C4-2B (cell line): ENCODE measurements around the gene PCSK6.

Experiments used
- H3K27ac ChIP-seq: fragments of 450-650 bp; 2 replicates; pipeline ENCODE4 v1.5.1; 2017
- CTCF ChIP-seq: fragments of 450-650 bp; conservative IDR thresholded peaks from 2 replicates; pipeline ENCODE4 v1.5.1; 2017; ENCODE audit warnings: mild to moderate bottlenecking
- ZFX ChIP-seq: fragments of 450-650 bp; IDR thresholded peaks from 2 replicates; pipeline ENCODE4 v1.6.1; 2017

PCSK6 gene

DNA sequence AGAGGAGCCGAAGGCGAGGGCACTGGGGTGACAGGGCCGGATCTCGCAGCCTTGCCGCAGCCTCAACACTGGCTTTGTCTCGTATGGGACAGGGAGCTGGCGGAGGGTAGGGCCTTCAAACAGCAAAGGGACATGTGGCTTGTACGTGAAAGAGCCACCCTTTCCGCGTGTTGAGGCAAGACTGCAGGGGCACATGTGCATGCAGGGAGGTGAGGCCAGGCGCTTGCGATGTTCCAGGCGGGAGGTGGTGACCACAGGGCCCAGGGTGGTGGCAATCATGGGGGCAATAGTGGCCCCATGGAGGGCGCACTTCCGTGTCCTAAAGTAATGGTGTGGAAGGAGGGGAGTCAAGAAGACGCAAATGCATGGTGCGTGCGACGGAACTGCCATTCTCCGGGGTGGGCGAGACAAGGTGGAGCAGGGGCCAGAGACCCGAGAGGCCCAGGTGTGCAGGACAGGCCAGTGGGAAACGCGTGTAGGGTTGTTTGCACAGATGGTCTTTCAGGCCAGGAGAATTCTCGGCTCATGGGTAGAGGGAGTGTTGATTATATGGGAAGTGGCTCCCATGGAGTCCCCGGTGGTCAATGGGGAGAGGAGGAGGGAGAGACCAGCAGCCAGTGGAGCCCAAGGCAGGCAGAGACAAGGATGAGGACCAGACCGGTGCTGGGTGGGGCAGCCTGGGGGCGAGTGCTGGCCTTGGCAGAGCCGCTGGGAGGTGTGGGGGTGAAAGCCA lies 45.8 kb upstream of the PCSK6 start:
- H3K27ac ChIP-seq, result no peak overlapping the region
- TF ChIP-seq CTCF (no peak), ZFX (no peak)

GRCh38 chr15:101534376-101534970 lies 45.0 kb upstream of the PCSK6 start:
- no peak overlapping the region for H3K27ac ChIP-seq
- TF ChIP-seq ZFX, result no peak

GRCh38 chr15:101533371-101534140 lies 44.0 kb upstream of the PCSK6 start:
- no peak overlapping the region for H3K27ac ChIP-seq
- no peak for TF ChIP-seq CTCF
- no peak for TF ChIP-seq ZFX

- H3K27ac ChIP-seq, result no peak overlapping the region
- no peak for TF ChIP-seq CTCF
- TF ChIP-seq ZFX, result no peak
Observed at GRCh38 chr15:101532865-101533264, 43.4 kb upstream of the PCSK6 start.

GRCh38 chr15:101531170-101531569 lies 41.7 kb upstream of the PCSK6 start:
- no peak overlapping the region for H3K27ac ChIP-seq
- TF ChIP-seq ZFX (no peak), CTCF (no peak)

DNA sequence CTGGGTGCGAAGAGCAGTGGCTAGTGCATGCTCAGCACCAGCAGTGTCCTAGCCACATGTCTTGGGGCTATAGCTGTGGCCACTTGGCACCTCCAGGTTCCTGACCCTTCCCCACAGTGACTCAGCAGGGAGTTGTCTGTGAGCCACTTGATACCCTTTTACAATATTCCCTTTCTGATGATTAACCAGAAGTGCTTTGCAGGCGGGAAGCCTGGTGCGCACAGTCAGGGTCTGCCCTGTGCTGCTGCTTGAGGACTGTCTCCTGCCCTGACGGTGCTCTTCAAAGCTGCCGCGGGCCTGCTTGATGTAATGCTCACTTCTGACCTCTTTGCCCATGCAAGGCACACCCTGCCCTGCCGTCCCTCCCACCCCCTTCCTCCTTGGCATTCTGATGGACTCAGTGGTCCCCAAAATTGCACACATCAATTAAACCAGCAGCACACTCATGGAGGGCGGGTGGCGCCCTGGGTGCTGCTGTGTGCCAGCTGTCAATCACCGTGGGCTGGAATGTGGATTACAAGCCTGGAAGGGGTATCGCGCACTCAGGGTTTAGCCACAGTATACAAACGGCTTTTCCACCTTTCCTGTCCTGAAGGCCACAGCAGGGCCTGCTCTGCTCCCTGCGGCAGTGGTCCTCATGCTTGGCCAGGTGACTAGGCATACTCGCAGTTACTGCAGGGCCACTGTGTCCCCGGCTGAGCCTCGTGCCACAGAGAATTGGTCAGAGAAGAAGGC lies 40.9 kb upstream of the PCSK6 start:
- TF ChIP-seq ZFX, result no peak
- H3K27ac ChIP-seq, result no peak overlapping the region

DNA sequence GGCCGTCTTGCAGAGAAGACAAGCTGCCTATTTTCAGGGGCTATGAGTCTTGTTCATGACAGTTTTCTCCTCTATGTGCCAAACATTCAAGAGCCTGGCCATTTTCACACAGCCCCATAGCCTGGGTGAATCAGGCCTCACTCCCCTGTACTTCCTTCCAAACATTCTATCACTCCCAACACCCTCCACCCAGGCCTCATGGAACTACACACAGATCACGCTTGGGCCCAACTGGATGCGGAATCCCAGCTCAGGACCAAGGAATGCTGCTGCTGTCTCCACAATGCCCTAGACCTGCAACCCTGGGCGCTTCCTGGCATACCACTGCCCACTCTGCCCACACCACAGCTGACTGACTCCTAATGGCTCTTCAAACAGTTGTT lies 39.4 kb upstream of the PCSK6 start:
- TF ChIP-seq ZFX (no peak), CTCF (no peak)
- H3K27ac ChIP-seq, result no peak overlapping the region
